HCT116 (cell line): ENCODE results near the gene SORCS2. TPM values are rescaled to one million over a fixed set of nuclear protein-coding genes. Genes with fewer than 3 reads are reported as not detected.

Source experiments
- ATAC-seq: fragments of 200-7000 bp; cut with Tn5 transposase; 2 replicates; pipeline ENCODE4 v1.9.1; 2020; ENCODE audit warnings: mild to moderate bottlenecking, moderate library complexity
- BruUV-seq: library from RNA; stranded (reverse); fragments of 400-500 nt; replicated peaks from 2 replicates; lab custom pipeline; 2021; lab: Mats Ljungman, UMichigan
- CTCF ChIA-PET: fragments of 300-600 bp; sonication (Branson Sonifier 250); formaldehyde crosslinking; loops from one replicate; lab custom pipeline; 2021; ENCODE audit warnings: antibody characterized with exemption; lab: Charles Lee
- POLR2A ChIA-PET: fragments of 300-600, 350-600 bp; sonication (Branson Sonifier 250); formaldehyde crosslinking; loops from one replicate; lab custom pipeline; 2021; ENCODE audit warnings: antibody characterized with exemption; lab: Charles Lee
- RAD21 ChIA-PET, 2 experiments: fragments of 300-600 bp; sonication (Branson Sonifier 250); formaldehyde crosslinking; loops; one replicate each; lab custom pipeline; 2023; ENCODE audit warnings: low total read pairs in 2 of 2; ENCODE audit not compliant: uncharacterized antibody in 2 of 2, unreplicated experiment in 2 of 2, low non-redundant PET in 1 of 2; lab: Charles Lee
- DNase-seq: peaks from one replicate; pipeline ENCODE4 v3.0.0-alpha.2; 2010; ENCODE audit warnings: low read depth, low spot score
- H2AFZ ChIP-seq: fragments of 200-600 bp; shearing (Covaris generic), sonication (generic); 2 replicates; pipeline ENCODE4 v1.6.1; 2017; ENCODE audit warnings: low read depth, mixed run types, mixed read lengths, antibody characterized with exemption, low read length; ENCODE audit not compliant: poor library complexity, severe bottlenecking
- H3K27ac ChIP-seq: 2 replicates; pipeline ENCODE4 v1.5.1; 2012; ENCODE audit warnings: low read depth, low read length
- H3K27me3 ChIP-seq: fragments of 200-600 bp; sonication (generic); 2 replicates; pipeline ENCODE4 v1.6.1; 2016; ENCODE audit warnings: mixed run types, low read length, mixed read lengths; ENCODE audit not compliant: insufficient read depth
- H3K36me3 ChIP-seq, 2 experiments: fragments of 200-500 bp in 1 of 2; fragments of 200-600 bp in 1 of 2; sonication (Bioruptor generic) in 1 of 2; sonication (generic) in 1 of 2; 2 replicates each; pipeline versions ENCODE4 v1.5.1 to v1.6.1; 2014 to 2016; ENCODE audit warnings: low read length in 2 of 2, inconsistent platforms in 1 of 2, mixed read lengths in 1 of 2, mixed run types in 1 of 2; ENCODE audit not compliant: insufficient read depth in 2 of 2, control insufficient read depth in 1 of 2
- H3K4me1 ChIP-seq, 2 experiments: fragments of 200-600 bp in 1 of 2; sonication (generic) in 1 of 2; 2 replicates each; pipeline versions ENCODE4 v1.5.1 to v1.6.1; 2012 to 2017; ENCODE audit warnings: low read length in 2 of 2, inconsistent platforms in 1 of 2, mild to moderate bottlenecking in 1 of 2, mixed read lengths in 1 of 2, mixed run types in 1 of 2, moderate library complexity in 1 of 2; ENCODE audit not compliant: insufficient read depth in 2 of 2, control insufficient read depth in 1 of 2
- H3K4me2 ChIP-seq: fragments of 200-600 bp; sonication (generic); 2 replicates; pipeline ENCODE4 v1.6.1; 2017; ENCODE audit warnings: mixed run types, low read length, mixed read lengths
- H3K4me3 ChIP-seq, 2 experiments: fragments of 200-600 bp in 1 of 2; sonication (generic) in 1 of 2; replicated peaks in 1 of 2; 2 replicates each; pipeline ENCODE4 v1.5.1; 2011 to 2016; ENCODE audit warnings: low read length in 2 of 2, control low read depth in 1 of 2, low read depth in 1 of 2, mild to moderate bottlenecking in 1 of 2, mixed read lengths in 1 of 2, mixed run types in 1 of 2
- H3K79me2 ChIP-seq: fragments of 200-600 bp; sonication (generic); 2 replicates; pipeline ENCODE4 v1.6.1; 2017; ENCODE audit warnings: mild to moderate bottlenecking, mixed run types, low read length, moderate library complexity, mixed read lengths; ENCODE audit not compliant: insufficient read depth
- H3K9ac ChIP-seq: fragments of 200-600 bp; sonication (generic); 2 replicates; pipeline ENCODE4 v1.6.1; 2016; ENCODE audit warnings: low read length, mixed read lengths
- H3K9me2 ChIP-seq: fragments of 200-600 bp; sonication (generic), shearing (Covaris generic); 2 replicates; pipeline ENCODE4 v1.6.1; 2017; ENCODE audit warnings: mixed run types, mild to moderate bottlenecking, moderate library complexity; ENCODE audit not compliant: insufficient read depth
- H3K9me3 ChIP-seq, 2 experiments: fragments of 200-500 bp in 1 of 2; fragments of 200-600 bp in 1 of 2; sonication (Bioruptor generic) in 1 of 2; sonication (generic) in 1 of 2; 2 replicates each; pipeline ENCODE4 v1.6.1; 2014 to 2017; ENCODE audit warnings: low read length in 2 of 2, mixed read lengths in 2 of 2, inconsistent platforms in 1 of 2, low read depth in 1 of 2, mild to moderate bottlenecking in 1 of 2, mixed run types in 1 of 2, moderate library complexity in 1 of 2; ENCODE audit not compliant: control insufficient read depth in 1 of 2, insufficient read depth in 1 of 2
- H4K20me1 ChIP-seq: fragments of 200-600 bp; sonication (generic), shearing (Covaris generic); 2 replicates; pipeline ENCODE4 v1.6.1; 2017; ENCODE audit warnings: mixed run types, mild to moderate bottlenecking, moderate library complexity; ENCODE audit not compliant: insufficient read depth
- CBX3 ChIP-seq: IDR thresholded peaks from 2 replicates; pipeline ENCODE4 v1.6.1; 2012; ENCODE audit warnings: low read depth
- ELF1 ChIP-seq: IDR thresholded peaks from 2 replicates; pipeline ENCODE4 v1.6.1; 2012; ENCODE audit warnings: low read depth, borderline replicate concordance
- EZH2 ChIP-seq: fragments of 200-600 bp; sonication (generic); IDR thresholded peaks from 2 replicates; pipeline ENCODE4 v1.6.1; 2017; ENCODE audit warnings: antibody characterized with exemption, mixed run types
- EZH2phosphoT487 ChIP-seq: fragments of 200-600 bp; IDR thresholded peaks from 2 replicates; pipeline ENCODE4 v1.6.1; 2018; ENCODE audit warnings: antibody characterized with exemption, borderline replicate concordance
- POLR2A ChIP-seq: IDR thresholded peaks from 2 replicates; pipeline ENCODE4 v1.7.0; 2011; ENCODE audit warnings: borderline replicate concordance; ENCODE audit not compliant: insufficient read depth, insufficient read length; ENCODE audit errors: extremely low read depth
- SIN3A ChIP-seq: IDR thresholded peaks from 2 replicates; pipeline ENCODE4 v1.6.1; 2012; ENCODE audit warnings: low read depth
- SP1 ChIP-seq: IDR thresholded peaks from 2 replicates; pipeline ENCODE4 v1.6.1; 2012; ENCODE audit warnings: low read depth
- SRF ChIP-seq: IDR thresholded peaks from 2 replicates; pipeline ENCODE4 v1.6.1; 2012; ENCODE audit warnings: low read depth
- TCF7L2 ChIP-seq: IDR thresholded peaks from 2 replicates; pipeline ENCODE4 v1.7.0; 2011; ENCODE audit warnings: borderline replicate concordance, inconsistent platforms; ENCODE audit not compliant: insufficient read depth, insufficient read length; ENCODE audit errors: extremely low read depth
- YY1 ChIP-seq: IDR thresholded peaks from 2 replicates; pipeline ENCODE4 v1.6.1; 2011; ENCODE audit warnings: low read length, low read depth, moderate library complexity, mild to moderate bottlenecking; ENCODE audit not compliant: insufficient replicate concordance; ENCODE audit errors: extremely low read depth
- ZFX ChIP-seq: fragments of 450-650 bp; IDR thresholded peaks from 2 replicates; pipeline ENCODE4 v1.6.1; 2017
- ZNF274 ChIP-seq: fragments of 200-500 bp; sonication (Bioruptor generic); IDR thresholded peaks from 2 replicates; pipeline ENCODE4 v1.6.1; 2014; ENCODE audit warnings: mild to moderate bottlenecking, low read depth, low read length, inconsistent platforms
- intact Hi-C: fragments of 100-400 bp; cut with micrococcal nuclease; formaldehyde crosslinking; loops from 2 replicates; pipeline ENCODE4 v1.10.0; 2022
- total RNA-seq: library from RNA; stranded (reverse); gene quantifications from one replicate; pipeline ENCODE4 v1.2.1, GENCODE V29; 2021; ENCODE audit not compliant: unreplicated experiment
- TF ChIP-seq, protein P1 (sequence below): IDR thresholded peaks from 2 replicates; pipeline ENCODE4 v1.6.1; 2012
- TF ChIP-seq, protein P2 (sequence below): IDR thresholded peaks from 2 replicates; pipeline ENCODE4 v1.6.1; 2012
- TF ChIP-seq, protein P3 (sequence below): IDR thresholded peaks from 2 replicates; pipeline ENCODE4 v1.6.1; 2012; ENCODE audit warnings: low read depth
- TF ChIP-seq, protein P4 (sequence below), 3 experiments: fragments of 200-600 bp in 1 of 3; sonication (generic) in 1 of 3; IDR thresholded peaks in 2 of 3; conservative IDR thresholded peaks in 1 of 3; 2 replicates each; pipeline ENCODE4 v1.5.1; 2012 to 2017; ENCODE audit warnings: low read depth in 2 of 3, low read length in 2 of 3, antibody characterized with exemption in 1 of 3, borderline replicate concordance in 1 of 3, control low read depth in 1 of 3, mild to moderate bottlenecking in 1 of 3, mixed read lengths in 1 of 3, mixed run types in 1 of 3, moderate library complexity in 1 of 3; ENCODE audit not compliant: insufficient read depth in 1 of 3

Gene SORCS2
- total RNA-seq, 1 experiment from 2014 or later = 0.37 TPM

DNA sequence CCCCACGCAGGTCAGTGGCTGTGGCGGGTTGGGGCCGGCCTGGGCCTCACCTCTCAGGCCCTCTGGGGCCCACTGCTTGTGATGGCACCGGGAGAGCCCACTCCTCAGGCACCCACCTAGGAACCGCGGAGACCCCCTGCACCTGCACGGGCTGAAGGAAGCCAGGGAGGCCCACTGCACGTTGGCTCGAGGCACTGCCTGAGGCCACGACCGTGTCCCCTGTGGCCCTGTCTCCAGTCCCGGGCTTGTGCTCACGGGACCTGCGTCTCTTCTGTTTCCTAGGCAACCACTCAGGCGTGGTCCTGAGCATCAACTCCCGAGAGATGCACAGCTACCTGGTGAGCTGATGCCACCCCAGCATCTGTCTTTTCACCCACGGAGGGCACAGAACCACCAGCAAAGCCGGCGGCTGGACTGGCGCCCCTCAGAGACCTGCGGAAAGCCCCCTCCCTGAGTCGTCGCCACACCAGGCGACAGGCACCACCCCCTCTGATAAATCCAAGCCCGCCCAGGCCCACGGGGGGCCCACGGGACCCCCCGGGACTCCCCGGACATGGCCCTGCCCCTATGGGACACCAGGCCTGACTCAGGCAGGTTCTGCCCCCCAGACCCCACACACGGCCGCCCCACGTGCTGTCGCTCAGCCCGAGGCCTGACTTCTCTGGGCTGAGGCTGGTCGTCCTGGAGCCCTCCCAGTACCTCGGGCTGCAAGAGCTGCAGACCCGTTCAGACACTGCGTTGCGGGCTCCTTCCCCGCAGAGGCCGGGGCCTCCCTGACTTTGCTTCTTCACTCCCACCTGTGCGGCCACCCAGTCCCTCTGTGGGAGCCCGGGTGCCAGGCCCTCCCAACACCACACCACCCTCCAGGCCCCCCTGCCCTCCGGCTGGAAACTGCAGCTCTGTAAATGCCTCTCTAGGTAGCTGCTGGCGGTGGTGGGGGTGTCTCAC lies 547.9 kb downstream of the SORCS2 start:
- Histone ChIP-seq H3K79me2 (no peaks in the 10 kb centered on the region), H3K4me1 (no peaks in the 10 kb centered on the region), H3K4me3 (no peak overlapping the region), H4K20me1 (no peaks in the 10 kb centered on the region), H3K9ac (no peak overlapping the region), H3K9me2 (no peaks in the 10 kb centered on the region), H3K9me3 (no peaks in the 10 kb centered on the region), H3K4me2 (no peak overlapping the region), H2AFZ (no peak overlapping the region), H3K27ac (no peak overlapping the region), H3K27me3 (no peaks in the 10 kb centered on the region), H3K36me3 (no peaks in the 10 kb centered on the region)
- CTCF ChIA-PET = no interaction called here
- ATAC-seq (no peak), DNase-seq (no peak)
- POLR2A ChIA-PET = no interaction called here
- TF ChIP-seq, protein P1, sequence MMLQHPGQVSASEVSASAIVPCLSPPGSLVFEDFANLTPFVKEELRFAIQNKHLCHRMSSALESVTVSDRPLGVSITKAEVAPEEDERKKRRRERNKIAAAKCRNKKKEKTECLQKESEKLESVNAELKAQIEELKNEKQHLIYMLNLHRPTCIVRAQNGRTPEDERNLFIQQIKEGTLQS = no peak
- TF ChIP-seq, protein P2, sequence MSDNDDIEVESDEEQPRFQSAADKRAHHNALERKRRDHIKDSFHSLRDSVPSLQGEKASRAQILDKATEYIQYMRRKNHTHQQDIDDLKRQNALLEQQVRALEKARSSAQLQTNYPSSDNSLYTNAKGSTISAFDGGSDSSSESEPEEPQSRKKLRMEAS = no peak
- no peak for TF ChIP-seq ZNF274
- TF ChIP-seq, protein P3, sequence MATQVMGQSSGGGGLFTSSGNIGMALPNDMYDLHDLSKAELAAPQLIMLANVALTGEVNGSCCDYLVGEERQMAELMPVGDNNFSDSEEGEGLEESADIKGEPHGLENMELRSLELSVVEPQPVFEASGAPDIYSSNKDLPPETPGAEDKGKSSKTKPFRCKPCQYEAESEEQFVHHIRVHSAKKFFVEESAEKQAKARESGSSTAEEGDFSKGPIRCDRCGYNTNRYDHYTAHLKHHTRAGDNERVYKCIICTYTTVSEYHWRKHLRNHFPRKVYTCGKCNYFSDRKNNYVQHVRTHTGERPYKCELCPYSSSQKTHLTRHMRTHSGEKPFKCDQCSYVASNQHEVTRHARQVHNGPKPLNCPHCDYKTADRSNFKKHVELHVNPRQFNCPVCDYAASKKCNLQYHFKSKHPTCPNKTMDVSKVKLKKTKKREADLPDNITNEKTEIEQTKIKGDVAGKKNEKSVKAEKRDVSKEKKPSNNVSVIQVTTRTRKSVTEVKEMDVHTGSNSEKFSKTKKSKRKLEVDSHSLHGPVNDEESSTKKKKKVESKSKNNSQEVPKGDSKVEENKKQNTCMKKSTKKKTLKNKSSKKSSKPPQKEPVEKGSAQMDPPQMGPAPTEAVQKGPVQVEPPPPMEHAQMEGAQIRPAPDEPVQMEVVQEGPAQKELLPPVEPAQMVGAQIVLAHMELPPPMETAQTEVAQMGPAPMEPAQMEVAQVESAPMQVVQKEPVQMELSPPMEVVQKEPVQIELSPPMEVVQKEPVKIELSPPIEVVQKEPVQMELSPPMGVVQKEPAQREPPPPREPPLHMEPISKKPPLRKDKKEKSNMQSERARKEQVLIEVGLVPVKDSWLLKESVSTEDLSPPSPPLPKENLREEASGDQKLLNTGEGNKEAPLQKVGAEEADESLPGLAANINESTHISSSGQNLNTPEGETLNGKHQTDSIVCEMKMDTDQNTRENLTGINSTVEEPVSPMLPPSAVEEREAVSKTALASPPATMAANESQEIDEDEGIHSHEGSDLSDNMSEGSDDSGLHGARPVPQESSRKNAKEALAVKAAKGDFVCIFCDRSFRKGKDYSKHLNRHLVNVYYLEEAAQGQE = no peak
- TF ChIP-seq POLR2A = no peak
- TF ChIP-seq SIN3A = no peak
- TF ChIP-seq ELF1 = no peak
- TF ChIP-seq EZH2phosphoT487 = no peak
- no peak for TF ChIP-seq EZH2
- TF ChIP-seq SP1 = no peak
- TF ChIP-seq YY1 = no peak
- no peak for TF ChIP-seq CBX3
- TF ChIP-seq ZFX = no peak
- TF ChIP-seq SRF = no peak
- TF ChIP-seq, protein P4, sequence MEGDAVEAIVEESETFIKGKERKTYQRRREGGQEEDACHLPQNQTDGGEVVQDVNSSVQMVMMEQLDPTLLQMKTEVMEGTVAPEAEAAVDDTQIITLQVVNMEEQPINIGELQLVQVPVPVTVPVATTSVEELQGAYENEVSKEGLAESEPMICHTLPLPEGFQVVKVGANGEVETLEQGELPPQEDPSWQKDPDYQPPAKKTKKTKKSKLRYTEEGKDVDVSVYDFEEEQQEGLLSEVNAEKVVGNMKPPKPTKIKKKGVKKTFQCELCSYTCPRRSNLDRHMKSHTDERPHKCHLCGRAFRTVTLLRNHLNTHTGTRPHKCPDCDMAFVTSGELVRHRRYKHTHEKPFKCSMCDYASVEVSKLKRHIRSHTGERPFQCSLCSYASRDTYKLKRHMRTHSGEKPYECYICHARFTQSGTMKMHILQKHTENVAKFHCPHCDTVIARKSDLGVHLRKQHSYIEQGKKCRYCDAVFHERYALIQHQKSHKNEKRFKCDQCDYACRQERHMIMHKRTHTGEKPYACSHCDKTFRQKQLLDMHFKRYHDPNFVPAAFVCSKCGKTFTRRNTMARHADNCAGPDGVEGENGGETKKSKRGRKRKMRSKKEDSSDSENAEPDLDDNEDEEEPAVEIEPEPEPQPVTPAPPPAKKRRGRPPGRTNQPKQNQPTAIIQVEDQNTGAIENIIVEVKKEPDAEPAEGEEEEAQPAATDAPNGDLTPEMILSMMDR (IDR thresholded peaks at IDR 0.05 in 2 of 3, conservative IDR thresholded peaks at IDR 0.05 in 1 of 3; ENCODE audit: borderline replicate concordance in 1 of 3, insufficient read depth in 1 of 3, low read depth in 2 of 3, low read length in 2 of 3) = no peak
- no peak for TF ChIP-seq TCF7L2
- intact Hi-C loops = no loop called here
- RAD21 ChIA-PET = no interaction called here
- BruUV-seq = no TSS peak
